Activated effector memory CD4-positive, alpha-beta T cell treated with anti-CD3 and anti-CD28 coated beads, Interleukin-2, amount 50 U/mL, for 16 hours (primary cell): ENCODE measurements around the gene PTPMT1.
"Not testable (repeated sequence)": the region's sequence is repeated elsewhere in the genome, so short reads cannot be mapped to it uniquely, and the experiment has no call there.

Experiments used
- DNase-seq: peaks from one replicate; pipeline ENCODE4 v3.0.0-alpha.2; 2020

Gene PTPMT1

DNA sequence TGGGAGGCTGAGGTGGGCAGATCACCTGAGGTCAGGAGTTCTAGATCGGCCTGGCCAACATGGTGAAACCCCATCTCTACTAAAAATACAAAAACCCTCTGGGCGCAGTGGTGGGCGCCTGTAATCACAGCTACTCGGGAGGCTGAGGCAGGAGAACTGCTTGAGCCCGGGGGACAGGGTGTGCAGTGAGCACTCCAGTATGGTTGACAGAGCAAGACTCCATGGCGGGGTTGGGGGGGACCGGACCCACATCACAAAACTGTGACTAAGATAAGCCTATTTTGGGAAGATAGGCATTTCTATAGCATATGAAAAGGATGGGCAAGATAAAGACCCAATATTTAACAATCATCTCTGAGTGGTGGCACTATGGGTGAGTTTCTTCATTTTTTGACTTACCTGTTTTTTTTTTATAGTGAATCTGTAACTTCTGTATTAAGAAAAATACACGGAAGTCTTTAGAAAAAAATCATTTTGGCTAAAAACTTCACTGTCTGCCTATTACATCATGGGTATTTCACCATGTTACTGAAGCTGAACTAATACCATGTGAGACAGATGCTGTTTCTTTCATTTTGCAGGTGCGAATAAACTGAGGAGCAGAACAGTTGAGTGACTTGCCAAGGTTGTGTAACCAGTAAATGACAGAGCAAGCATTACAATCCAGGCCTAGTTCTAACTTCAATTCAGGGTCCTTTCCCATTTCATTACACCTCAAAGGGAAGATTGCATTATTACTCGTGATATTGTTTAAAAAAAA, 14.9 kb upstream of the PTPMT1 start:
- DNase-seq: peak; percentile 61

DNA sequence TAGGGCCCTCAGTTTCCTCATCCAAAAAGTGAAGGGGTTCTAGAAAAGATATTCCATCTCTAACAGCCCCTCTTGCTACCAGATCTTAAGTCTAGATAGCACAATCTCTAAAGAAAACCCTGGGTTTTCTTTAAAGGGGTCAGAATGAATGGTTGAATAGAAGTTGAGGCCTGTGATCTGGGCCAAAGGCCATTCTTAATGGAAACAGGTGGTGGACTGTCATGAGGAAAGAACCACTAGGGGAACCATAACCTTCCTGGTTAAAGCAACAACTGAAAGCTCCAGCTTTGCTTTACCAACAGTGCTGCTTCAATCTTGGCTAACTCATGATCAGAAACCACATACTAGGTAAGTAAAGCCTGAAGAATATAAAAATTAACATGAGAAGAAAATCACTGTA, 14.3 kb upstream of the PTPMT1 start:
- DNase-seq: no peak

DNA sequence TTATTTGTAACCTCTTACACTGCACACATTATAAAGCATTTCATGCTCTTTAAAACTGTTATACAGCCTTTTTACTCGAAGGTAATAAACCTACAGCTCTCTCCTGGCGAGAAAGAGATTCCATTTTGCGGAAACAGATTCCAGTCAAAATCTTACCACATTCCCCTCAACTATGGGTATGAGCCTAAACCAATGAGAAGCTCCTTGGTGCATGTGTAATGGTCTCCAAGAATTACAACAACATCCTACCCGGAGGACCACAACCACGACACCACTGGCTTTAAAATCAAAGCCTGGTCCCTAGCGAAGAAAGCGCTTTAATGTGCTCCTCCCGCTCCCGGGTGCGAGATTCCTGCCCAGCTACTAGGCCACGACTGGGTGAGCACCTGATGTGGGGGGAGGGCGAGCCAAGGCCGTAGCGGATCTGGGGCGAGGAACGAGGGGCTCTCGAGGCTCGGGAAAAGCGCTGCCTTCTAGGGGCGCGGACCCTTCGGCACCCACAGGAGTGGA, 13.3 kb upstream of the PTPMT1 start:
- no peak for DNase-seq

DNA sequence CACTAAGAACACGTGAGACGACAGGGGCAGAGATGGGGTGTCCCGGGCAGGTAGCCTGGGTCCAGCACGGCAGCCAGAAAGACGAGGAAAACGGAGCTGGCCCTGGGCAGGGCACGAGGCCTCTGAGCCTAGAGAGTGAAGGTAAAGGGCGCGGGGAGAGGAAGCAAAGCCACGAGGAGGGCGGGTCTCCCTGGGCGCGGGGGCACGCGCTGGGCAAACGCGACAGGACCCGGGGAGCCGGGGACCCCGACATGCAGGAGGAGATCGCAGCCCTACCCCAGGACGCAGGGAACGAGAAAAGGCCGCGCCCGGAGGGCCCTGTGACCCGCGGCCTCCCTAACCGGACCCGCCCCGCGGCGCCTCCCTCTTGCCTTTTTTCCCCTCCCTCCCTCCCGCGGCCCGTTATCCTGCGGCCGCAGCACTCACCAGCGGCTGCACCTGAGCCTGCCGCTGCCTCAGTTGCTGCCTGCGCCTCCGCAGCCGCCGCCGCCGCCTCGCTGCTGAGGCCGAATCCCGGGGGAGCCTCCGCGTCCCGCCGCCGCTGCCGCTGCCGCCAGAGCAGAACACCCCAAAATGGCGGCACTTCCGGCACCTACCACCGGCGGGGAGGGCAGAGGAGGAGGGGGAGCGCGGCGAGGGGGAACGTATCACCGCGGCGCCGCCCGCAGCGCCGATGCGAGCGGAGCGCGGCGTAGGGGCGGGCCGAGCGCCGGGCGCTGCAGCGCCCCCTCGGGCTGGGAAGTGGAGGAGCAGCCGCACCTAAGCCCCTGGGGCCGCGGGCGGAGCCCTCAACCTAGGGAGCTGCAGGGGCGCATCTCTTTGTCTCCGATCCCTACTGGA, 12.6 kb upstream of the PTPMT1 start, which contains the start of gene CELF1:
Gene CELF1 (minus strand): TSS at position 567 of the 840 bp plus-strand sequence. CDS start 53,609 bp downstream, outside the sequence.
- DNase-seq: peak; percentile 98

DNA sequence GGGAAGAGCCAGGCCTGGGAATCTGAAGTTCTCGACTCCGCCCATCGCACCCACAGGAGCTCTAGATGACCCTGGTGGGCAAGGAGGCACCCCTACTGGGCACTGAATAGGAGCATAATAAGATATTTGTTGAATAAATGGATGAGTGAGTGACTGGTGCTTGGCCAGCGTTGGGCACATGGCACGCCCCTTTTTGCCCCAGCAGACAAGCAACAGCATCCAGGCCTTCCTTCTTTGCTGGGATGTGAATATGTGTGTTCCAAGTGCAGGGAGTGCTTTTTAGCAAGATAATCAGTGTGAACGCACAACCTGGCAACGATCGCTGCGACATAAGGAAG, 12.0 kb upstream of the PTPMT1 start:
- no peak for DNase-seq

DNA sequence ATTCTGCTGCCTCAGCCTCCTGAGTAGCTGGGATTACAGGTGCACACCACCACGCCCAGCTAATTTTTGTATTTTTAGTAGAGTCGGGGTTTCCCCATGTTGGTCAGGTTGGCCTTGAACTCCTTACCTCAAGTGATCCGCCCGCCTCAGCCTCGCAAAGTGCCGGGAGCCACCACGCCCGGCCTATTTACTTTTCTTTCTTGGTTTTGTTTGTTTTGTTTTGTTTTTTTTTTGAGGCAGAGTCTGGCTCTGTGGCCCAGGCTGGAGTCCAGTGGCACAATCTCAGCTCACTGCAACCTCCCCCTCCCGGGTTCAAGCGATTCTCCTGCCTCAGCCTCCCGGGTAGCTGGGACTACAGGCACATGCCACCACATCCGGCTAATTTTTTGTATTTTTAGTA, 8.4 kb upstream of the PTPMT1 start:
- not testable (repeated sequence) for DNase-seq

DNA sequence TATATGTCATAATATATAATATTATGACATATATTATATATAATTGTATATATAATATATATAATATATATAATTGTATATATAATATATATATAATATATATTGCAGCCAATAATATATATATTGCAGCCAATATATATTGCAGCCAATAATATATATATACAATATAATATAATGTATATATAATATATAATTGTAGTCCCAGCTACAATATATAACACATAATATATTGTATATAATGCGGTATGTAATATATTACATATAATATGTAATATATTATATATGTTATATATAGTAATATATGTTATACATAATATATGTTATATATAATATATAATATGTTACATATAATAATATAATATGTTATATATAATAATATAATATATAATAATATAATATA, 6.7 kb upstream of the PTPMT1 start:
- no peak for DNase-seq

DNA sequence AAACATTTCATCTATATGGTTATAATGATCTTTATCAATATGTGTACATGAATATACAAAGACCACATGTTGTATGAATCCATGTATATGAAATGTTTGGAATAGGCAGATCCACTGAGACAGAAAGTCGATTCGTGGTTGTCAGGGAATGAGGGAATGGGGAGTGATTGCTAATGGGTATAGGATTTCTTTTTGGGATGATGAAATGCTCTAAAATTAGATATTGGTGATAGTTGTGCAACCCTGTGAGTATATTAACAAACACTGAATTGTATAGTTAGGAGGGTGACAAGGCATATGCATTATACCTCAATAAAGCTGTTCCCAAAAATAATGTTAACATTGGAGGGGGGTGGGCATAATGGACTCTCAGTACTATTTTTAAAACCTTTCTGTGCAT, 5.0 kb upstream of the PTPMT1 start:
- no peak for DNase-seq

DNA sequence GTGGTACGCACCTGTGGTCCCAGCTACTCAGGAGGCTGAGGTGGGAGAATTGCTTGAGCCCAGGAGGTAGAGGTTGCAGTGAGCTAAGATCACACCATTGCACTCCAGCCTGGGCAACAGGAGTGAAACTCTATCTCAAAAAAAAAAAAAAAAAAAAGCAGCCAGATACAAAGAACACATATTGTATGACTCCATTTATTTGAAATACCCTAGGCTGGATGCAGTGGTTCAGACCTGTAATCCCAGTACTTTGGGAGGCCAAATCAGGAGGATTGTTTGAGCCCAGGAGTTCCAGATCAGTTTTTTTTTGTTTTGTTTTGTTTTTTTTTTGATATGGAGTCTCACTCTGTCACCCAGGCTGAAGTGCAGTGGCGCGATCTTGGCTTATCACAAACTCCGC, 3.0 kb upstream of the PTPMT1 start:
- DNase-seq: not testable (repeated sequence)

DNA sequence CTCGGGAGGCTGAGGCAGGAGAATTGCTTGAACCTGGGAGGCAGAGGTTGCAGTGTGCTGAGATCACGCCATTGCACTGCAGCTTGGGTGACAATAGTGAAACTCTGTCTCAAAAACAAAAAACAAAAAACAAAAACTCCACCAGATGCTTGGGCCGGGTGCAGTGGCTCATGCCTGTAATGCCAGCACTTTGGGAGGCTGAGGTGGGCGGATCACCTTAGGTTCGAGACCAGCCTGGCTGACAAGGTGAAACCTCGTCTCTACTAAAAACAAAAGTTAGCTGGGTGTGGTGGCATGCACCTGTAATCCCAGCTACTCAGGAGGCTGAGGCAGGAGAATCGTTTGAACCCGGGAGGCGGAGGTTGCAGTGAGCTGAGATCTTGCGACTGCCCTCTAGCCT, 1.0 kb upstream of the PTPMT1 start:
- DNase-seq: peak; percentile 30

DNA sequence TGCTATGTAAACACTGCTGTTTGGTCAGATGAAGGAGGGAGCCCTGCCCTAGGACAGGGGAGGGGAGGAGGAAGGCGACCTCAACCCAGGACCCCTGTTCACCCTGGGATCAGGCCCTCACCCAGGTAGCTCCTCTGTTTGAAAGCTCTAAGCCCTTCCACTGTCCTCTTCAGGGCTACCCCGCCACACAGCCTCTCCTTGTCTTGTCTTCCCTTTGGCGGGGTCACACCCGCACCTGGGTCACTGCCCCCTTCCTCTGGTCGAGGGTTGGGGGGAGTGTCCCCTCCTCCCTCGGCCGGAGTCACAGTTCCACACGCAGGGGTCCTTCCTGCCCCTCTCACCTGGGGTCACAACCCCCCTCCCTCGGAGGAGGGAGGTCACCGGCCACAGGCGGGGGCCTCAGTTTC, 463 bp upstream of the PTPMT1 start:
- no peak for DNase-seq

DNA sequence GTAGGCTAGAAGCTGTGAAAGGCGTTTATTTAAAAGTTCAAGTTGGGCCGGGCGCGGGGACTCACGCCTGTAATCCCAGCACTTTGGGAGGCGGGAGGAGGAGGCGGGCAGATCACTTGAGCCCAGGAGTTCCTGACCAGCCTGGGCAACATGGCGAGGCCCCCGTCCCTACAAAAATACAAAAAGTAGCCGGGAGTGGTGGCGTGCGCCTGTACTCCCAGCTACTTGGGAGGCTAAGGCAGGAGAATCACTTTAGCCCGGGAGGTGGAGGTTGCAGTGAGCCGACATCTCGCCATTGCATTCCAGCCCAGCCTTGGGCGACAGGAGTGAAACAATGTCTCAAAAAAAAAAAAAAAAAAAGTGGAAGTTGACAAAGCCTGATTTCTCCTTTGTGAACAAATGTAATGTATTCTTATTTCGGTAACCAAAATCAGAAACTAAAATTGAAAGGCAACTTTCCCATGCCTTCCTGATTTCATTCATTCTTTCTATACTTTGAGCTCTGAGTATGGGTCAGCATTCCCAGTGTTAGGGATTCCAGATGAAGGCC, 825 bp downstream of the PTPMT1 start:
- no peak for DNase-seq

DNA sequence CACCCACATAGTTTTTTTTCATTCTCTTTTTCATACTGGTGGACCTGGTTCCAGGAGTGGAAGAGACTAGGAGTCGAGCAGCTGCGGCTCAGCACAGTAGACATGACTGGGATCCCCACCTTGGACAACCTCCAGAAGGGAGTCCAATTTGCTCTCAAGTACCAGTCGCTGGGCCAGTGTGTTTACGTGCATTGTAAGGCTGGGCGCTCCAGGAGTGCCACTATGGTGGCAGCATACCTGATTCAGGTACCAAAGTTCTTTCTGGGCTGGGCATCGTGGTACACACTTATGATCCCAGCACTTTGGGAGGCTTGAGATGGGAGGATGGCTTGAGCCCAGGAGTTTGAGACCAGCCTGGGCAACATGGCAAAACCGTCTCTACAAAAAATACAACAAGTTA, 4.2 kb downstream of the PTPMT1 start:
- DNase-seq: no peak

DNA sequence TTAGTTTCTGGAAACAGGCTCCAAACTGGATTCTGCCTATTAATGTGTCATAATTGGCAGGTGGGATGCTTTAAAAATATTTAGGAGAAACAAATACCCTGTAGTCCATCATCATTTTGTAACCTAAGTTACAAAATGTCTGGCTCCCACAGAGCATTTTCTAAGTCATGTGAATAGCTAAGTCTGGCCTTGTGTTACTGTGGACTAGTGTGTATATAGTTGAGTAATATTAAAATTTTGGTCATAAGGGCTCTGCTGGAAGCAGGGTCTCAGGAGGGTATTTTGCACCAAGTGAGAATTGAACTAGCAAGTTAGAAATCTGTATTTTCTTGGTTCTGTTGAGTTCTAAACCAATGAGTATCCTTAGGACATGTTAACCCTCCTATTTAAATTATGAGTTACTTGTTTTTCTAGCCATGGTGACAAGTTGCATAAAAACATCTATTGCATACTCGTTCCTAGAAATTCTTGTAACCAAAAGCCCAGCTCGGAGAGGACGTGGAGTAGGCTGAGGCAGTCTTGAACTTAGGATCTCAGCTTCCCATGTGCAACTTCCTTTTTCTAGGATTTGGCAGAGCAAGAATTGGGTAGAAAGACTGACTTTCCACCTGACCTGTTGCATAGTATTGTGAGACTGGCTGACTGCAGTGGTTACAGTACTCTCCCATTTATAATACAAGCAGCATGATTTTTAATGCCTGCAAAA, 5.4 kb downstream of the PTPMT1 start:
- DNase-seq: no peak

DNA sequence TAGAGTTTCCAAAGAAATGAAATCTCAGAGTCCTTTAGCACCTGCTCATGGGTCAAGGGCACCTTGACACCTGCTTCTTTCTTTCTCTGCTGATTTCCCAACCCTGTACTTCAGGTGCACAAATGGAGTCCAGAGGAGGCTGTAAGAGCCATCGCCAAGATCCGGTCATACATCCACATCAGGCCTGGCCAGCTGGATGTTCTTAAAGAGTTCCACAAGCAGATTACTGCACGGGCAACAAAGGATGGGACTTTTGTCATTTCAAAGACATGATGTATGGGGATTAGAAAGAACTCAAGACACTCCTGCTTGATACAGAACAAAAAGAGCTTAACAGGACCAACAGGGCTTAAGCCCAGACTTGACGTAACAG, 5.9 kb downstream of the PTPMT1 start:
- no peak for DNase-seq

DNA sequence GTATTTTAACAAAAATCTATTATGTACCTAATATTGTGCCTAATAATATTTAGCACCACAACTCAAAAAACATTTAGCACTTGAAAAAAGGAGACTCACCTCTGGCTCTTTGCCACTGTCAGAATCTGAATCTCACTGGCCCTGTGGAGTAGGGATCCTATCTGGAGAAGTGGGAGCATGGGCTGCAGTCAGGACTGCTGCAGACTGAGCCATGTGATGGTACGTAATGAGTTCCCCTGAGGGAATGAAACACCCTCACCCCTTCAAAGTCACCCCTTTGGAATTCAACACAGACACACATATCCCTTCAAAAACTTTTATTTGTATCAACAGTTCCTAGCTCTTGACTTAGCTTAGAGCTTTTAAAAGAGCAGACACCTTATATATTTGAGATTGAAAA, 6.5 kb downstream of the PTPMT1 start:
- no peak for DNase-seq

DNA sequence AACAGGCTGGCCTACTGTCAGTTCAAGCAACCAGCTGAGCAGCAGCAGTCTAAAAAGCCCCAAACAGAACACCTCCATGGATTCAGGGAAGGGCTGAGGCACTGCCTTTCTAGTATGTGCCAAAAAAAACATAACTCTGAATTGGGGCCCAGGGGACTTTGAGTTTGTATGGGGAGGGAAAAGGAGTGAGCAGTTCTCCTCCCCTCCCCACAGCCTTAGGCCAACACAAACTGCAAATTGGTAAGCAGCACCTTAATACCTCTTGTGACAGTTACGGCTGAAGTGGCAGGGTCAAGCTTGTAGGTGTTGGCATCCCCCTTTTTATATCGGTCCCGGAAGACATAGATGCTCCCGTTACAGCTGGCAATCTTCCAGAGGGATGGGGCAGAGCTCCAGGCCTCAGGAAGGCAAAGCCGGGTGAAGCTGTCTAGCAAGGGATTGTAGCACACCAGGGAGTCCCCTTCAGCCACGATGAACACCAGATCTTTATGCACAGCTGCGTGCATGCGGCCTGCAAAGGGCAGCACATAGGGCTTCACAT, 7.4 kb downstream of the PTPMT1 start:
- DNase-seq: no peak

DNA sequence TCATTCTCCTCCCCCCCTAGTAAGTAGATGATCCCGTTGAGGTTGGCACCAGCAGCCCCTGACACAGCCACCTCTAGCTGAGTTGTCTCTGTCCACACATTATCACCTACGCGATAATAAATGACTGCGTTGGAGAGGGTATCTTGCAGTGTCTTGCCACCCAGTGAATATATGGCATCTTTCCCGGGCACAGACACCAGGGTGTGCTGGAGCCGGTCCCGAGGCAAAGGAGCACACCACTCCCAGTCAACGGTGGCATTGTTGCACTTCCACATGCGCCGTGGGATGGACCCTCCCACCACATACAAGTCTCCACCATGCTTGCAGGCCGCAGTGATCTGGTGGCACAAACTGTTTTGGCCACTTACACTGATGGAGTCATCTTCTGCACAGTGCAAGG, 7.9 kb downstream of the PTPMT1 start:
- no peak for DNase-seq

DNA sequence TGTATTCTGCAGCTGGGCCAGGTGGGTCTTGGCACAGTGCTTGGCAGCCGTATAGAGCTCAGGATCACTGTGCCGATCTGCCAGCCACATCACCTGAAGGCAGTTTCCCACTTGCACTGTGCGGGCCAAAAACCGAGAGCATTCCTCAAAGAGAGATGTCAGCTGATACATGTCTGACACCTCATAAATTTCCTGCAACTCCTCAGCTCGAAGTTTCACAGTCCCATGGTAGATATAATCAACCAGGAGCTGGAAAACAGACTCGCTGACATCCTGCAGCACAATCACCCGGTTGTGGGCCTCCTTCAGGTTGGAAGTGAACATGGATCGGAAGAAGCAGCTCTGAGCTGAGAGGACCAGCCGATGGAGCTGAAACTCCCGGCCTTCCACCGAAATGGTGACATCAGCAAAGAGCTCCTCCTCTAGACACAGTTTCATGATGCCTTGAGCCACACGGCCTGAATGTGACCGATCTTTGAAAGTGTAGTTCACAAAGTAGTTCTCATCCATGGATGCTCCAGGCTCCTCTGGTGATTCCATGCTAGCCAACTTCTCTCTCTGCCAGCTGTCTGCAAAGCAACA, 12.2 kb downstream of the PTPMT1 start:
- no peak for DNase-seq

DNA sequence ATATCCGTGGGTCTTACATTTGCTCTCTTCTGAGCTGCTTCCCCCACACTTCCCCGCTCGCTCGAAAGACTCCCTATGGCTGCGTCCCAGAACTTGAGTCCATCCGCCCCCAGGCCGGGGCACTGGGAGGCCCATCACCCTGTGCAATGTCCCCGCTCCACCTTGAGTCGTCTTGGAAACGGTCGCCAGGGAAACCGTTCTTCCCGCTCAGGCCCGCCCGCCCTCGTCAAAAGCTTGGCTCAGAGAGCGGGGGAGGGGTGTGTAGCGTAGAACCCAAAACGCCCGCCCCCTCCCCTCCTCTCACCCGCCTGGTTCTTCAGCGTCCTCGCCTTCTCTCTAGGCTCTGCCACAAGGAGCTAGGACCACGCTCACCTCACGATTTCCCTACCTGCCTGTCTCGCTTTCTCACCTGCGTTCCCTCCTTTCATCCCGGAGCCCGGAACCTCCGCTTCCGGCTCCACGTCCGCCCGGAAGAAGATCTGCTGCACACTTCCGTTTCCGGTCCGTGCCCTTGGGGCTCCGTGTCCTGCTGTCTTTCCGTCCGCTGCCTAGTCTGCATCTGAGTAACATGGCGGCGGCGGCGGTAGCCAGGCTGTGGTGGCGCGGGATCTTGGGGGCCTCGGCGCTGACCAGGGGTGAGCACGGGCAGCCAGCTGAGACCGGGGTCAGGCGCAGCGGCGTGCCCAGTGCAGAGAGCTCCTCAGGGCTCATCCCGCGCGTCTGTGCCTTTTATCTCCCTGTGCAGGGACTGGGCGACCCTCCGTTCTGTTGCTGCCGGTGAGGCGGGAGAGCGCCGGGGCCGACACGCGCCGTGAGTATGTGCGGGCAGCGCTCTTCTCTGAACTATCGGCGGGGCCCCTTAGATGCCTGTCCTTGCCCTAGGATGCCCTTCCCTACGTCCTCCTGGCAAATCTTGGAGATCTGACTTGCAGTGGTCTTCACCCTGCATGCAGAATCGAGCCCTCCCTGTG, 13.4 kb downstream of the PTPMT1 start, which contains the start of the genes KBTBD4 and NDUFS3:
Gene KBTBD4 (minus strand): TSS at position 447 of the 971 bp plus-strand sequence. CDS start 19 bp downstream, at position 428.
Gene NDUFS3 (plus strand): TSS at position 551 of the 971 bp plus-strand sequence. CDS start 18 bp downstream, at position 569.
- peak; percentile 96 for DNase-seq

DNA sequence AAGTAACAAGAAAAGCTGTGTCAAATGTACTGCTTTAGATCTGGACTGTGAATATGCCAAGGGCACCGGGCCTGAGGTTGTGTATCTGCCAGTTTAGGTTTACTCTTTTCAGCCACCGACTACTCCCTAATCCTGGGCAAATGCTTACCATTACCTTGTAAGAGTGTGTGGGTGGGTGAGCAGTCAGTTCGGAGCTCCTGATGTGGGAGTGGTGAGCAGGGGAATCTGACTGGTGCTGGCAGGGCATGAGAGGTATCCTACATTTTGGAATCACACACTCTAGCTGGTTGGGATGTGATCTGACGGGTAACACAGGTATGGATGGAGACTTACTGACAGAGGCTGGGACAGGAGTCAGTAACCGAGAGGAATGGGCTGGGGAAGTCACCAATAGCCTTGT, 18.4 kb downstream of the PTPMT1 start:
- no peak for DNase-seq
